Activated CD4-positive, alpha-beta T cell treated with anti-CD3 and anti-CD28 coated beads, Interleukin-2, amount 50 U/mL, for 16 hours (primary cell): ENCODE measurements around the gene SDF2L1.
"Not testable (repeated sequence)": the region's sequence is repeated elsewhere in the genome, so short reads cannot be mapped to it uniquely, and the experiment has no call there.

ENCODE experiments used
- DNase-seq: peaks from one replicate; pipeline ENCODE4 v3.0.0-alpha.2; 2020

The SDF2L1 gene

DNA sequence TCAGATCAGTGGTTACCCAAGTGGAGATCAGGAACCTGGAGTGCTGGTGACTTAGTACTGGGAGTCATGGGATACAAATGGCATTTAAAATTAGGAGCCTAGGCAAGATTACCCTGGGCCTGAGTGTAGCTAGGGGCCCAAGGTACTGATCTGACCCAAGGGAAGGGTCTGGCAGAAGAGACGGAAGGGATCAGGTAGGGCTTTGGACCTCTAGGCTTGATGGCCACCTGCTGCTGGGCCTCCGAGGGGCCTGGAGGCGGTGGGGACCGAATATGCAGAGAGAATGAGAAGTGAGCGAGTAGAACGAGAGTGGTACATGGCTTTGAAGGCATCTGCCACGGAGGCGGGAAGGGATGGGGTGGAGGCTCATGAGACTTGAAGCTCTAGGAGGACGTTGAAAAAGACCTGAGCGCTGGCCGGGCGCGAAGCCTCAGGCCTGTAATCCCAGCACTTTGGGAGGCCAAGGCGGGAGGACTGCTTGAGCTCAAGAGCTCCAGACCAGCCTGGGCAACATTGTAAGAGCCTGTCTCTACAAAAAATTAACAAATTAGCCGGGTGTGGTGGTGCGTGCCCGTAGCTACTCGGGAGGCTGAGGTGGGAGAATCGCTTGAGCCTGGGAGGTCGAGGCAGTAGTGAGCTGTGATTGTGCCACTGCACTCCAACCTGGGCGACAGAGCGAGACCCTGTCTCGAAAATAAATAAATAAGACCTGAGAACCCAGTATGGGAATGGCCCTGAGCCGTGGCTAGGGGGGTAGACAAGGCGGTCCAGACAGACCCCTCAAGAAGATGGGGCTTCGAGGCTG is 23.1 kb downstream of the SDF2L1 start:
- DNase-seq = no peak

DNA sequence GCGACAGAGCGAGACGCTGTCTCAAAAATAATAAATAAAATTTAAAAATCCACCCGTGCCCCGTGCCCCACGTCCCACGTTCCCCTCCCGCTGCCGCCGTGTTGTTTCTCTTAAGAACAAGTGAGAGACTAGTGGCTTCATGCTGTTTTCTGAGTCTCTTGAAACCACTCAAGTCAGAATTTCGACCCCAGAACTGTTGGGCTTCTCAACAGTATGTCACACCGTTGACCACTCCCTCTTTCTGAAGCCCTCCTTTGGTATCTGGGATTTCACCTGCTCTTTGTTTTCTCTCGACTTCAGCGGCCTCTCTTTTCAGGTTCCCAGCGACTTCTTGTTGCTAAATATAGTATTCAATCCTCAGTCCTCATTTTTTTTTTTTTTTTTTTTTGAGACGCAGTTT is 24.7 kb downstream of the SDF2L1 start:
- no peak for DNase-seq

DNA sequence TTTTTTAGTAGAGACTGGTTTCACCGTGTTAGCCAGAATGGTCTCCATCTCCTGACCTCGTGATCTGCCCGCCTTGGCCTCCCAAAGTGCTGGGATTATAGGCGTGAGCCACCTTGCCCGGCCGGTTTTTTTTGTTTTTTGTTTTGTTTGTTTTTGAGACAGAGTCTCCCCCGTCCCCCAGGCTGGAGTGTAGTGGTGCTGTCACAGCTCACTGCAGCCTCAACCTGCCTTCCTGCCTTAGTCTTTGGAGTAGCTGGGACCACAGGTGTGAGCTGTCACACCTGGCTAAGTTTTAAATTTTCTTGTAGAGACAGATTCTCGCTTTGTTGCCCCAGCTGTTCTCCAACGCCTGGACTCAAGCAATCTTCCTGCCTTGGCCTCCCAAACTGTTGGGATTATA is 26.9 kb downstream of the SDF2L1 start:
- no peak for DNase-seq

DNA sequence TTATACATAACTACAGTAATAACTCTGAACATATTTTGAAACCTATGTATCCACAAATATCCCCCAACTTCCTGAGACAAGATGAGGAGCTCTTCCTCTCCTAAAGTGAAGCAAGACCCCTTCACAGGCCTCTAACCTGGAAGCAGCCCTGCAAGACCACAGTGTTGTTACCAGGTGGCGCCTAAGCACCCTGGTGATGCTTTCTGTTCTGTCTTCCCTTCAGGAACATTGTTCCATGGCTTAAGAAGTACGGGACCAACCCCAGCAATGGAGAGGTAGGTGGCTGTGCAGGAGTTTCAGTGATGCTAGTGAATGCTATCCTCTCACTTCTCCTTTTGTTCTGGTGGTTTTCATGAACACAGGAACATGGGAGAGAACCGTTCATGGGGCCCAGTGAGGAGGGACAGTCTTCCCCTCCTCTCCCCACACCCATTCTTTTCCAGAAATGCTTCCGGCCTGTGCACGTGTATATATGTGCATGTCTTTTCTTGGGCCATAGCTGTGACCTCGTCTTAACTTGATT is 30.1 kb downstream of the SDF2L1 start:
- no peak for DNase-seq

DNA sequence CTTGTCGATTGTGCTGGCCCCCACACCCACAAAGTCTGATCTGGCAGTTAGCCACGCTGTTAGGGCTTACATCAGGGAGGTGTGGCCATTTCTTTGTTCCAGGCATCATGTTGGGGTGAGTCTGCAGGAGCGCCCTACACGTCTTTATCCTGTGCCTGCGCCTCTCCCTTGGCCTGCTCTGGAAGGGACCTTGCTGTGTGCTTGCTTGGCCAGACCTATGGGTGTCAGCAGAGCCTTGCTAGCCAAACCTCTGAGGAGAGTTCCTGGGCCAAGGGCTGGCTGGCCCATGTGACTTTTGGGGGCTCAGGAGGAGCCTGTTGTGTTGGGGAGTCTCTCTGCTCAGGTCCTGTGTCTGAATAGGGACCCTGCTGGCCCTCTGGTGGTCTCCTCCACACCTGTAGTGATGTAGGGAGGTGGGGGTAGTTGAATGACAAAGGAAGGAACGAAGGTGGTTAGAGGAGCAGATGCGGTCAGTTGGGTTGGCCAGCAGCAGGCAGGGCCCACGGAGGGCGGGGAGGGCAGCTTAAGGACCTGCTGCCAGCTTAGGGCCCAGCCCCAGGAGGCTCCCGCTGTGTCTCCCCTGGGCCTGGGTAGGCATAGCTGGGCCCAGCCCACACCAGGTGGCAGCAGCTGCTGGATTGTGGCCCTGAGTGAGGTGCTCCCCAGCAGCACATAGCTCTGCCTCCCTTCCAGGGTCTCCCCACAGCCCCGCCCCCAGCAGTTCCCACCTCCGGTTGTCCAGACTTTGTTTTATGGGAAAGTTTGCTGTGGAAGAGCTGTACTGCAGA is 31.6 kb downstream of the SDF2L1 start:
- no peak for DNase-seq

DNA sequence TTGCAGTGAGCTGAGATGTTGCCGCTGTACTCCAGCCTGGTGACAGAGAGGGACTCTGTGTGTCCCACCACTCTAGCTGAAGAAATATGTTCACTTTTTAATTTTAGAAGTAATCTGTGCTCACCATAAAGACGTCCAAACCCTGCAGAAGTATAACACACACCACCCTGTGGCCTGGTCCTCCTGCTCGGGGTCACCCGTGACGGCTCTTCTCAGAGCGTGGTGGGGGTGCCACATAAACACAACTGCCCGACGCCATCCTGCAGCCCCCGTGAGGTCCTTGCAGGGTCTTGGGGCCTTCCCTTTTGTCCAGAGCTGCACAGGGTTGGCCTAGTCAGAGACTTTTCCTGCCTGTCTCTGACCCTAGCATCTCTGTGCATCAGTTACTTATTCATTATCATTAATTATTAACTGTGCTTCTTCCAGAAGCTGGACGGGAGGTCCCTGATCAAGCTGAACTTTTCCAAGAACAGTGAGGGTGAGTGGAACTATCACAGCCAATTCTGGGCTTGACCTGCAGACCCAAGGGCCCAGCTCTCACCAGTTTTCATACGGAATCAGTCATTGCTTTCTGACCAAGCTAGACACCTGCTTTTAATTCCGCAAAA is 32.6 kb downstream of the SDF2L1 start:
- DNase-seq = no peak

DNA sequence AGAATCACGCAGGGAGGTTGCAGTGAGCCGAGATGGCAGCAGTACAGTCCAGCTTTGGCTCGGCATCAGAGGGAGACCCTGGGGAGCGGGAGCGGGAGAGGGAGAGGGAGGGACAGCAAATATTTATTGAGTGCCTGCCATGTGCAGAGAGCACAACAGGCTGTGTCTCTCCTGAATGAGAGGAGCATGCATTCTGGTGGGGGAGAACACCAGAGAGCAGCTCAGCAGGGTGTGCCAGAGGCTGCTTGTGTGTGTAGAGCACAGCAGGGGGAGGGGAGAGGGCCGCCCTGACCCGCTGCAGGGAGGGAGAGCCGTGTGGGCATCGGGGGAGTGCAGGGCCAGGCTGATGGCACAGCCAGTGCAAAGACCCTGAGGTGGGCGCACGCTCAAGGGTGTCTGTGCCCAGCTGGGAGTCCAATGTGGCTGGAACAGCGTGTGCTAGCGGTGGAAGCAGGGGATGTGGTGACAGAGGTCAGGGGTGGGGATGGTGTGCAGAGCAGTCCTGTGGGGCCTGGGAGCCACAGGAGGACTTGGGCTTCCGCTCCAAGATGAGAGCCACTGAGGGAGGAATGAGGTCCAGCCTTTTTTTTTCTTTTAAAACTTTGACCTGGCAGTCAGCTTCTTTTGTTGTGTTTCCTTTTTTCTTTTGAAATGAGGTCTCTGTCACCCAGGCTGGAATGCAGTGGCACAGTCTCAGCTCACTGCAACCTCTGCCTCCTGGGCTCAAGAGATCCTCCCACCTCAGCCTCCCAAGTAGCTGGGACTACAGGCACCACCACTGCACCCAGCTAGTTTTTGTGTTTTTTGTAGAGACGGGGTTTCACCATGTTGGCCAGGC is 35.7 kb downstream of the SDF2L1 start:
- DNase-seq = no peak

DNA sequence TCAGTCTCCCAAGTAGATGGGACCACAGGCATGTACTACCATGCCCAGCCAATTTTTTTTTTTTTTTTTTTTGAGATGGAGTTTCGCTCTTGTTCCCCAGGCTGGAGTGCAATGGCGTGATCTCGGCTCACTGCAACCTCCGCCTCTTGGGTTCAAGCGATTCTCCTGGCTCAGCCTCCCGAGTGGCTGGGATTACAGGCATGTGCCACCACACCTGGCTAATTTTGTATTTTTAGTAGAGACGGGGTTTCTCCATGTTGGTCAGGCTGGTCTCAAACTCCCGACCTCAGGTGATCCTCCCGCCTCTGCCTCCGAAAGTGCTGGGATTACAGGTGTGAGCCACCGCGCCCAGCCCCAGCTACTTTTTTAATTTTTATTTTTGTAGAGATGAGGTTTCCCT is 36.7 kb downstream of the SDF2L1 start:
- DNase-seq = not testable (repeated sequence)

DNA sequence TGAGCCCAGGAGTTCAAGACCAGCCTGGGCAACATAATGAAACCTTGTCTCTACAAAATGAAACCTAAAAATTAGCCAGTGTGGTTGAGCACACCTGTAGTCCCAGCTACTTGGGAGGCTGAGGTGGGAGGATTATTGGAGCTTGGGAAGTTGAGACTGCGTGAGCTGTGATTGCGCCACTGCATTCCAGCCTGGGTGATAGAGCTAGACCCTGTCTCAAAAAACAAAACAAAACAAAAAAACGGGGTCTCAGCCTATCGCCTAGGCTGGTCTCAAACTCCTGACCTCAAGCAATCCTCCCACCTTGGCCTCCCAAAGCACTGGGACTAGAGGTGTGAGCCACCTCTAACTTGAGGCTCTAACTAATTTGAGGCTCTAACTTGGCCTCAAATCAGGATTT is 37.3 kb downstream of the SDF2L1 start:
- DNase-seq = no peak

DNA sequence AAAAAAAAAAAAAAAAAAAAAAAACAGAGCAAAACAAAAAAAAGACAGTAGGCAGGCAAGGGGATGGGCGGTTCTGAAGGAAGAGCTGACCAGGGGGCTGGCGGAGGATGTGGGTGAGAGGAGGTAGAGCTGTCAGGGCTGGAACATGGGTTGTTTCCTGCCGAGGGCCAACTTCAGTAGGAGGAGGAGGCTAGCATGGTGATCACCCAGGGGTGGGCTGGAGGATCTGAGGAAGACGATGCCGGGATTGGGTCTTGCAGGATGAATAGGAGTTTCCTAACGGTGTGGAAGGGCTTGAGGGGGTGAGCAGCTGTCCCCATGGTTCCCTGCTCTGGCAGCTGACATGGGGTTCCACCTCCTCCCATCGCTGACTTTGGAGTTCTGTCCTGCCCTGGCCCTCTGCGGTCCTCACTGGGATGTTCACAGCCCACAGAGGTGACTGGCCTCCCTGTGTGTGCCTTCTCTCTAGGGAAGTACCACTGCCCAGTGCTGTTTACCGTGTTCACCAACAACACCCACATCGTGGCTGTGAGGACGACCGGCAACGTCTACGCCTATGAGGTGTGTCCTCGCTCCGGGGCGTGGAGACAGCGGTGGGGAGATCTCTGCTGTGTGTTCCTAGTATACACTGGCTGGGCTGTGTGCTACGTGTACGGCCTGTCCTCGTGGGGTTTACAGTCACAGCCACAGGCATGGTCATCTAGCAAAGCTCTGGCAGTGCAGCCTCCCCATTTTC is 38.9 kb downstream of the SDF2L1 start:
- no peak for DNase-seq

DNA sequence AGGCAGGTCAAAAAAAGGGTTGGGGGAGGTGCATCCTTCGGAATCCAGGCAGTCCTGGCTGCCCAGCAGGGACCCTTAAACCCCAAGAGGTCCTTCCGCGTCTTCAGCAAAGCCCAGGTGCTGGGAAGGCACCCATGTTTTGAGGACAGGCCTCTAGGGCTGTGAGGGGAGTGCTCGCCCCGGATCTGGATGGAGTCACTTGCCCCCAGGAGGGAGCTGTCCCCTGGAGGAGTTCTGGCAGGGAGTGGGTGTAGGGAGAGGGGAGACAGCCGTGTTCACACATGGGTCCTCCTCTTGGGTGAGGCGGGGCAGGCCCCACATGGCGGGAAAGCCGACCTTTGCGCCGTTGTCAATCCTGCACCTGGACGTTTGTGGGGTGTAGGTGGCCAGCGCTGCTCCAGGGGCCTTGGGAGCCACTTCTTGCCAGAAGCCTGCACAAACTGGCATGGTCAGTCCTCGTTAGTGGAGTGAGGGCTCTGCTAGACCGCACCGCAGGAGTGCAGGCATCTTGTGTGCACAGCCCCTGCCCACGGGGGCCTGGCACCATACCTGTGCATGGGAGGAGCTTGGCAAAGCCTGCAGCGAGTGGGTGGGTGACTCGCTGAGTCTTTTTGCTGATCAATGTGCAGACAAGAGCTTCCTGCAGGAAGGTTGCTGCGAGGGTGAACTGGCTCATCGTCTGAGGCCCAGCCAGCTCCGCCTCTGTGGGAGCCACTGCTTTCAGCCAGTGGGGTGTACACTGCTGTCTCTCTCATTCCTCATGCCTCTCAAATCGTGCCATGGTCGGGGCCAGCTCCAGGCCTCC is 39.7 kb downstream of the SDF2L1 start:
- DNase-seq = no peak

DNA sequence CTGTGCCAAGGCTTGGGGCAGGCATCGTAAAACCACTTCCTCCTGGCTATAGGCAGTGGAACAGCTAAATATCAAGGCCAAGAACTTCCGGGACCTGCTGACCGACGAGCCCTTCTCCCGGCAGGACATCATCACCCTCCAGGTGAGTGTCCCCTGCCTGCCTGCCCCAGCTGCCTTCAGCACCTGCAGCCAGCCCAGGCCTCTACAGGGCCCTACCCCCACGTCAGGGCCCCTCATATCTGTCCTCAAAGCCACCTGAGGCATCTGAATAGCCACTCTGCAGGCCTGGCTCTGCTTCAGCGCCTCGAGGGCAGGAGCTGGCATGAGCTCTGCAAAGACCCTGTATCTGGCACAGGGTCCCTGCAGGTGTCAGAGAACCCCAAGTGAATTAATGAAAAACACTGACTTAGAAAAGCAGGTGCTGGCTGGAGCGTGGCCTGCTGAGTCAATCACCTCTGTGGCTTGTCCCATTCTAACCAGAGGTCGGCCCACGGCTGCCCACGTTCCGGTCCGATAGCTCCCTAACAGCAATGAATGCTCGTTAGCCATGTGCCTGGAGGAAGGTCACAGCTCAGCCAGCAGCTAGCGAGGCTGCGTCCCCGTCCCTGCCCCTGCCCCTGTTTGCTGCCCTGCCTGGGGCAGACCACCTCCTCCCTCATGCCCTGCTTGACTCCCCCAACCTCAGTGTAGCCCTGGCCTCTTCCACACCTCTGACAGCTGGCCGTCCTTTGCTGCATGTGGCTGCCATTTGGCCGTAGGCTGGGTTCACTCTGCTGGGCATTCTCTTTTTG is 40.5 kb downstream of the SDF2L1 start:
- DNase-seq = no peak

DNA sequence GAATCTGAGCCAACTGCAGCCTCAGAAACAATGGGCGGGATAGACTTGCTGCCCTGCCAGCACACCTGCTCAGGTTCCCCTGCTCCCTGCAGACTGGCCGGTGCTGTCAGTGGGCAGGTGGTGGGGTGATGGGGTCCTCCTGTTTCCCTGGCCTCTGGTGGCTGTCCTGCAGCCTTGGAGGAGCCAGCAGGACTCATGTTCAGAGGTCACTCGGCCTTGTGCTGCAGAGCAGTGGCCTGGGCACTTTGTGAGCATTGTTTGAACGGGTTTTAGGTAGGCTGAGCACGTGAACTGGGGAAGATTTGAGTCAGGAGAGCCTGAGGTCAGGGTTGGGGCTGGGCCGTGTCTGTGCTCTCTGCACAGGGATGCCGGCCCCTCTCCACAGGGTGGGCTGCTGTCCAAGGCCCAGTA is 41.3 kb downstream of the SDF2L1 start:
- no peak for DNase-seq

DNA sequence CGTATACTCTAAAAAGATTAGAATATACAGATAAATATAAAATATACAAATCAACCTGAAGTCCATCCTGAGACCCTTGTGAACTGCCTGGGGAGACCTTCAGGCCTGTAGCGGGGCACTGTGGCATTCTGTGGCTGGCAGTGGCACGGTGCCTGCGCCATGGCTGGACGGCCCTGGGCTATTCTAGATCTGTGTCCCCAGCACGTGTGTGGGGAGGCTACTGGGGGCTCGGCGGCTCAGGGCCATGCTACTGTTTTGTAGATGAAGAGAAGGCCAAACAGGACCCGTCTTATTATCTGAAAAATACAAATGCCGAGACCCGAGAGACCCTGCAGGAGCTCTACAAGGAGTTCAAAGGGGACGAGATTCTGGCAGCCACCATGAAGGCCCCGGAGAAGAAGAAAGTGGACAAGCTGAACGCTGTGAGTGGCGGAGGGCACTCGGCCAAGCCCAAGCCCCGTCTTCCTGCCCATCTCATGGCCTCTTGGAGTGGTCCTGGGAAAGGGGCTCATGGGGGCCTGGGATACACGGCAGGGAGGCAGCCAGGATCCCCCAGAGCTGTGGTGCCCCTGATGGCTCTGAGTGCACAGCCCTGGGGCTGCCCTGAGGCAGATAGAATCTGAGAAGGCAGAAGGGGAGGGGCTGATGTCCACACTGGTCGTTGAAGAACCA is 42.5 kb downstream of the SDF2L1 start:
- no peak for DNase-seq

DNA sequence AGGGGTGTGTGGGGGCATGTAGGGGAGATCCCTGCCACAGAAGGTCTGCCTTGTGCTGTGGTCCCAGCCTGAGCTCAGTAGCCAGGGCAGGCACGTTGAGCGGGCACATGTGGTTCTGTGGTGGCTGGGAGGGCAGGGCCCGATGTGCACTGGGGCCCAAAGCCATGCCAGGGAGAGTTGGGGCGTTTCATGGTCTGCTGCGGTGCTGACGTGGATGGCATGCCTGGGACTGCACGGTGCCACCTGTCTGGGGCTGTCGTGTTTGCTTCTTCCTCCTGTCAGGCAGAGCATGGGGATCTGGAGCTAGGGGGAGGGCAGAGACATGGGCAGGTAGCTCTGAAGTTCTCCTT is 43.0 kb downstream of the SDF2L1 start:
- DNase-seq = no peak

DNA sequence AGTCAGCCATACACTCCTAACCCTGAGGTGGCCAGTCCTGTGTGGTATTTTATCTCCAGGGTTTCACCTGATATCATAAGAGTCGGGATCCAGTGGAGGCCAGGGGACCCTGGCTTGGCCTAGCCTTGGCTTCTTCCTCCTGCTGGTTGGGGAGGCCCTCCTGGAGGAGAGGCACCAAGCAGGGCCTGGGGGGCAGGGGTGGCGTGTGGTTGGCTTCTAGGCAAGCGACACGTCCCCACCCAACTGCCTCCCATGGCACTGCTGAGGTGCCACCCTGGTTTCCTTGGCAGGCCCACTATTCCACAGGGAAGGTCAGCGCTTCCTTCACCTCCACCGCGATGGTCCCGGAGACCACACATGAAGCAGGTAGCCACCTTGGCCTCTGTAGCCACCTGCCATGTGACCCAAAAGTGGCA is 44.1 kb downstream of the SDF2L1 start:
- no peak for DNase-seq

DNA sequence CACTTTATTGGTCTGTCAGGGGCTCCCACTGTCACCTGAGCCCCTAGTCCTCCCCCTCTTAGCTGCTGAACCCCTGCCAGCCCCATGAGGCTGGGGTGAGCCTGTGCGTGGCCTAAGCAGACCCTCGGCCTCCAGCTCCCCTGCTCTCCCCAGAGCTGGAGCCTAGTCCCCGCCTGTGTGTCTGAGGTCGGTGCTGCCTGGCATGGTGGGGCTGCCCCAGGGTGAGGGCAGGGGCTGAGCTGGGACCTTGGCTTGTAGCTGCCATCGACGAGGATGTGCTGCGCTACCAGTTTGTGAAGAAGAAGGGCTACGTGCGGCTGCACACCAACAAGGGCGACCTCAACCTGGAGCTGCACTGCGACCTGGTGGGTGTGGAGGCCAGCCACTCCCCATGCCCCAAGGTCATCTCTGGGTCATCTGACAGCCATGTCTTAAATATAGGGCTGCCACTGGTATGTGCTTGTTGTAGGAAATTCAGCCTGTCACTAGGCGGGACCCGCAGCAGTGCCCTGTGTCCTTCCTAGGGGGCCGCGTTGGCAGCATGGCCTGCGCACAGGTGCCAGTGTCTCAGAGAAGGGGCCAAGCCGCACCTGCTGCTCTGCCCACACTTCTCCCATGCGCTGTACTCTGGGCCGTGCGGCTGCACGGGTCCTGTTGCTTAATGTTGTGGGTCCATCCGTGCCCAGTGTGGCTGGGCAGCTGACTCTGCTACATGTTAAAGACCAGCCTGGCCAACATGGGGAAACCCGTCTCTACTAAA is 44.7 kb downstream of the SDF2L1 start:
- no peak for DNase-seq

DNA sequence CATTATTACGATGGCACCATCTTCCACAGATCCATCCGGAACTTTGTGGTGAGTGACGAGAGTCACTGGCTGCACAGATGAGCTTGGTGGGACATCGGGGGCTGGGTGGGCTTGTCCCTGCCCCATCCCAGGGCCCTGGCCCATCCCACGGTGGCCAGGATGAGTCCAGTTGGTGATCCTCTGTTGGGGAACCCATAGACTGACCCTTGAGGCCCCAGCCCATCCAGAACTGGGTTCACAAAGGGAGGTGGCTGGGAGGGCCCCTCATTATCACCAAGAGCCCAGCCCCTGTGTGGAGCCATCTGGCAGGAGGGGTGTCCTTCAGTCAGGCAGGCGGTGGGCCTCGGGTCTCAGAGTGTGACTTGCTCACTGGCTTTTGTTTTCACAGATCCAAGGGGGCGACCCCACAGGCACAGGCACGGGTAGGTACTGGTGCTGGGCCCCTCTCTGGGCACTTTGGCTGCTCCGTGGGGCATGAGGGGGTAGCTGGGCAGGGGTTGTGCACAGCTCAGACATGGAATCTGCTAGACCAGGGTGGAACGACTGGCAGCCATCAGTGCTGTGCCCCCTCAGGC is 45.7 kb downstream of the SDF2L1 start:
- DNase-seq = no peak

DNA sequence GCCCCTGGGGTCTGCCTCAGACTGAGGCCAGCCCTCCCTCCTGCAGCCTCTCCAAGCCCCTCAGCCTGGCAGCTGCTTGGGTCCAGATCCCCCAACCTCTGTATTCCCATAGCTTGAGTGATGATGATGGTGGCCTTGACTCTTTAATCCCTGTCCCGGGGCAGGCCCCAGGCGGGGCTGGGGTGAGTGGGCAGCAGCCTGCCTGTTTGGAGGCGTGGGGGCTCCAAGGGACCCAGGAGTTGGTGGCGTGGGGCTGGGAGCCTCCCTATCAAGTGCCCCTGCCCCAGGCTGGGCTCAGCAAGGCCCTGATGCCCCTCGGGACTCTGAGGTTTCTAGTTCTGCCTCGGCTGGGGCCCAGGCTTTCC is 46.2 kb downstream of the SDF2L1 start:
- no peak for DNase-seq
